HG02840 (cell line): ENCODE measurements around the gene WDR1.

Experiments
- ATAC-seq: cut with Tn5 transposase; IDR thresholded peaks from one replicate; pipeline ENCODE4 v1.9.1; 2021; ENCODE audit warnings: mild to moderate bottlenecking, moderate library complexity, moderate number of reproducible peaks; ENCODE audit not compliant: unreplicated experiment, low FRiP score

The WDR1 gene

GRCh38 chr4:10050261-10050661 lies 66.3 kb downstream of the WDR1 start:
- no peak for ATAC-seq

- no peak for ATAC-seq
Measured at GRCh38 chr4:10048941-10049697, 67.5 kb downstream of the WDR1 start.

DNA sequence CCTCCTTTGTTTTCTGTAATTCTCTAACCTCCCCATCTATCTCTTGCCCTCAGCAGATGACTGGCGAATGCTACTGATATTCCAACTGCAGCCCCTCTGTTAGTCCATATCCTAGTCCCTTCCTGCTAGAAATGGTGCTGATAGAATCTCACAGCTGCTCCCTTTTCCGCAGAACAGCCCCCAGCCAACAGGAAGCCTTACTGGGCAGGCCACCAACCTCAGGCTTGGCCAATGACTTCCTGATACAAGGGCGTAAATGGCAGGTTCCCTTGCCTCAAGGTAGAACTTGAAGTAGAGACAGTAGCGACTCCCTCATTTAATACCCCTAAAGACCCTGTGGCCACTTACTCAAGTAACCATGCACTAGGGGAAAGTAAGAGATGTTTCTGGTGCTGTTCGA lies 68.6 kb downstream of the WDR1 start:
- ATAC-seq, result no peak

GRCh38 chr4:10046471-10046870 lies 70.1 kb downstream of the WDR1 start:
- no peak for ATAC-seq

DNA sequence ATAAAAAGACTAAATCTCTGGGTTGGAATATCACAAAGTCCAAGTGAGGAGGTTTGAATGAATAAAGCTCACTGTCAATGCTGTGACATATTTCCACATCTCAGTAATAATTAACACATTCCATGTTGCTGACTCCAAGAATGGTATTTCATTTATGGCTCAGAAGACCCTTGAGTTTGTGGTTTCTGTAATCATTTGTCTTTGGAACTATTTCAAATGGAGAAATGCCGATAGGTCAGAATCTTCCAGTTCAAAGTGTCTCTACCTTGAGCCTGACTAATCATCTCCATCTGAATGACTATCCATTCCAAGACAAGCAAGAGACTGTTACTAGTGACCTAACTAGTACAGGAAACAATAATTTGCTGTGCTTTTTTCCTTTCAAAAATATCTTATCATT lies 71.1 kb downstream of the WDR1 start:
- ATAC-seq, result no peak

- ATAC-seq, result no peak
Measured at GRCh38 chr4:10041036-10041435, 75.6 kb downstream of the WDR1 start.

DNA sequence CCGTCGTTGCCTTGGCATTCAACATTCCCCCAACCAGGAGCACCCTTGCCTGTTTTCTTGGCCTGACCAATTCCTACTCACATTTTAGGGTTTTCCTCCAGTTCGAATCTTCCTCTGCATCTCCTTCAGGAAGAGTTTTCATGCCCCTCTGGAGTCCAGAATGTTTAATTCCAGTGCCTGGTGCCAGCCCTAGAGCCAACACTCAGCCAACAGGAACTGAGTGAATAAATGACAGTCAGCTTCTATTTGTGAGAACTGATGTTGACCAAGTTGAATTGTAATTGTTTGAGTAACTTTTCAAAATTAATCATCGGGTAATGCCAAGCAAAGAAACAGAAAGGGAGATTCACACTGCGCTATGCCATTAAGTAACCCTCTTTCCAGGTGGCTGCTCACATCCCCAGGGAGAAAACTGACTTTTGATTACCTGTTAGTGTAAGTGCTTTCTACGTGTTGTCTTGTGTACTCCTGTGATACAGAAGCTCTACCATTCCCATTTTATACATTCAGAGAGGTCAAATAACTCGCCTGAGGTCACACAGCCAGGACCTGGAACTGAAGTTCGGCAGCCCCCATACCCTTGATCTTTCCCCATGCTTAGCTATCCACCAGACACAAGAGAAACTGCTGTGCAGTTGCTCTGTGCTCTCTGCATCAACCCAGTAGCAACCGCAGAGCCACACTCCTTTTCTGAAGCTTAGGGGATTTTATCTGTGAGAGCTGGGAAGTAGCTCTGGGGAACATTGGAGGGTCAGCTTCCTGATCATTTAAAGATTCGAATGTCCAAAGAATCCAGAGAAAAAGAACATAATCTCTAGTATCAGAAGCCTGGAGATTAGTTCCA lies 76.3 kb downstream of the WDR1 start:
- no peak for ATAC-seq

- no peak for ATAC-seq
Measured at GRCh38 chr4:10036807-10037342, 79.7 kb downstream of the WDR1 start.

GRCh38 chr4:10035130-10035529 lies 81.5 kb downstream of the WDR1 start:
- no peak for ATAC-seq

GRCh38 chr4:10034612-10035104 lies 81.9 kb downstream of the WDR1 start:
- ATAC-seq, result no peak

- ATAC-seq, result no peak
Measured at GRCh38 chr4:10034136-10034535, 82.5 kb downstream of the WDR1 start.

DNA sequence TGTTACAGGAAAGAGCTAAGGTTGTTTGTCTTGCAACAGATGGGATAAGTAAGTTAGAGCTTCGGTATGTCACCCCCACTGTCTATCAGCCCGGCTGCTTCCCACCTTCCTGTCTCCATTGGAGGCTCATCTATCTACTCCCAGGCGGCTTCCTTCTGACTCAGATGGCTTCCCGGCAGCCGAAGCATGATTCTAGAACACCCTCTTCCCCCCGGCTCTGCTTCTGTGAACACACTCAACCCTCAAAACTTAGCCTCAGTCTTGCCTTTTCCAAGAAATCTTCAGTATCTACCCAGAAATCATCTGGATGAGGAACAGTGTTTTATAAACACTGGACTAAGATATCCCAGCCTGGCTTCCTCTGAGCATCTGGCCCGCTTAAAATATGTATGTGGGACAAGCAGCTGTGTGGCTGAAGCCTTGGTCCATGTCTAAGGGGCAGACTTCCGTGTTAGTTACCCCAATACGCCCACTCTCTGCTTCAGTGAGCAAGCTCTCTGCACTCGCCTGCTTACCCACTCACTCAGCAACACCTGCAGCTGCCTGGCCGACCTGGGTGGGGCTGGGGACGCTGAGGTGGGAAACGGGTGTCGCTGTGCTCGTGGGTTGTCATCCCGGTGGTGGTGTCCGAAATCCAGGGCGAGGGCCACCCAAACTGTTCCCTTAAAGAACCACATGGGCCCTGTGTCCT lies 83.3 kb downstream of the WDR1 start:
- ATAC-seq, result no peak

DNA sequence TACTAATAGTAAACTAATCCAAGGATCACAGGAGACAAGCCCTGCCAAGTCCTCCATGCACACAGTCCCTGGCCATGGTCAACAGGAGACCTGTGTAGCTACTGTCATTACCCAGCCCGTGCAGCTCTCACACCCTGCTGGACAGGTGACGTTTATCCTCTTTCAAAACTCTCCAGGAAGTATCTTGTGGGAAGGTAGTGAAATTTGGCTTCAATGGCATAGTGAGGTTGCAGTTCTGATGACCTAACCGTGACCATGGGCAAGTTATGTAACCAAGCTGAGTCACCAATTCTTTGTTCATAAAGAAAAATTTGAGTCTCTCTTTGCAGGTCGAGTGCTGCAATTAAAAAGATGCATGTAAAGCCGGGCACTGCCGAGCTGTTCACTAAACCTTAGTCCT lies 84.0 kb downstream of the WDR1 start:
- no peak for ATAC-seq

GRCh38 chr4:10031668-10032590 lies 84.7 kb downstream of the WDR1 start:
- ATAC-seq, result no peak

GRCh38 chr4:10030972-10031667 lies 85.5 kb downstream of the WDR1 start:
- ATAC-seq, result no peak

DNA sequence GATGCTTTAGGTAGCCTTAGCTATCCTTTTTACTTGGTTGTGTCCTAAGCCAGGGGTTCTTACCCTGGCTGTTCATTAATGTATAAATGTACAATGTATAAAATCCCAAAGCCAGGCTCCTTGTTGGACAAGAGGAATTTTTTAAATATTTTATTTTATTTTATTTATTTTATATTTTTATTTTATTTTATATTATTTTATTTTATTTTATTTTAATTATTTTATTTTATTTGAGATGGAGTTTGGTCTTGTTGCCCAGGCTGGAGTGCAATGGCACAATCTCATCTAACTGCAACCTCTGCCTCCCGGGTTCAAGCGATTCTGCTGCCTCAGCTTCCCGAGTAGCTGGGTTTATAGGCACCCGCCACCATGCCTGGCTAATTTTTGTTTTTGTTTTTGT lies 87.2 kb downstream of the WDR1 start:
- no peak for ATAC-seq

- no peak for ATAC-seq
Measured at GRCh38 chr4:10028910-10029309, 87.7 kb downstream of the WDR1 start.

DNA sequence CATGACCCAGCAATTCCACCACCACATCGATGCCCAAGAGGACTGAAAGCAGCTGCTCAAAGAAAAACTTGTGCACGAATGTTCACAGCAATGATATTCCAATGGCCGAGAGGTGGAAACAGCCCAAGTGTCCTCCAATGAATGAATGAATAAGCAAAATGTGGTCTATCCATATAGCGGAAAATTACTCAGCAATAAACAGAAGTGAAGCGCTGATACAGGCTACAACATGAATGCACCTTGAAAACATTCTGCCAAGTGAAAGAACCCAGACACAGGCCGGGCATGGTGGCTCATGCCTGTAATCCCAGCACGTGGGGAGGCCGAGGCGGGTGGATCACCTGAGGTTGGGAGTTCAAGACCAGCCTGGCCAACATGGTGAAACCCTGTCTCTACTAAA lies 90.1 kb downstream of the WDR1 start:
- ATAC-seq, result no peak

GRCh38 chr4:10025230-10025806 lies 91.3 kb downstream of the WDR1 start:
- ATAC-seq, result no peak
